Endothelial cell of umbilical vein (primary cell): ENCODE measurements around the gene SGSM2.

Source experiments
- EZH2 ChIP-seq: IDR thresholded peaks from 2 replicates; pipeline ENCODE4 v1.6.1; 2012; ENCODE audit warnings: borderline replicate concordance, low read depth, mild to moderate bottlenecking, moderate library complexity, low read length, inconsistent platforms; ENCODE audit not compliant: severe bottlenecking
- POLR2A ChIP-seq: IDR thresholded peaks from 2 replicates; pipeline ENCODE4 v1.6.1; 2012; ENCODE audit warnings: low read depth, mild to moderate bottlenecking, control low read depth, low read length
- TF ChIP-seq, protein P1 (sequence below), 2 donors: IDR thresholded peaks; 1 replicate in 1 of 2; 2 replicates in 1 of 2; pipeline ENCODE4 v1.5.1; 2011; ENCODE audit warnings: low read length in 2 of 2, mild to moderate bottlenecking in 2 of 2, moderate library complexity in 2 of 2, control low read depth in 1 of 2, inconsistent platforms in 1 of 2, low read depth in 1 of 2; ENCODE audit not compliant: insufficient read depth in 1 of 2; ENCODE audit errors: extremely low read depth in 1 of 2

DNA sequence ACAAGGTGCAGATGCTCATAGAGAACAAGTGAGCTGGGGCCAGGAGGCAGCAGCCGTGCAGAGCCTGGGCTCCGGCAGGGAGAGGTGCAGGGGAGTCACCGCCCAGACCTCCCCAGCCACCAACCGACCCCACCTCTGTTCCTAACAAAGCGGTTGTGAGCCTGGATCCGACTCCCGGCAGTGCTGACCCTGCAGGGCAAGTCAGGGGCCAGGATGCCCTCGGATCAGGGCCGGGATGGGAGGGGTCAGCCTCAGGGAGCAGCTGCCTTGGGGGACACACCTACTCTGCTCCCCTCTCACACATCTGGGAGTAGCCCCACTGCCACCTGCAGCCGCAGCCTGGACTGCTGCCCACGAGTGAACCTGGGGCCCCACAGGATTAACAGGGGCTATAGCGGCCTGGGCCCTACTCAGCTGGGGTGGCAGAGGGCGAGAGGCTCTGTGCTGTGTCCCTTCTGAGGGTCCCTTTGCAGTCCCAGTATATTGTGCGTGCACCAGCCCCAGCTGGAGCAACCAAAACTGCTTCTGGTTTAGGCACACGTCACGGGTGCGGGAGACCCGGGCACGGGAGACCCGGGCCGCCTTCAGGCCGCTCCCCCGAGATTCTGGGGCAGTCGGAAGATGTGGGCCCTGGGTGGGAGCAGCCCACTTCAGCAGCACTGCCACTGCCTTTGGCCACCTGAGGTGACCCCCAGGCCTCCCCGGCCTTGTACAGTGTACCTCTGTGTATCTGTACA lies 42.4 kb downstream of the SGSM2 start:
- TF ChIP-seq POLR2A (no peak), EZH2 (no peak)
- TF ChIP-seq, protein P1, sequence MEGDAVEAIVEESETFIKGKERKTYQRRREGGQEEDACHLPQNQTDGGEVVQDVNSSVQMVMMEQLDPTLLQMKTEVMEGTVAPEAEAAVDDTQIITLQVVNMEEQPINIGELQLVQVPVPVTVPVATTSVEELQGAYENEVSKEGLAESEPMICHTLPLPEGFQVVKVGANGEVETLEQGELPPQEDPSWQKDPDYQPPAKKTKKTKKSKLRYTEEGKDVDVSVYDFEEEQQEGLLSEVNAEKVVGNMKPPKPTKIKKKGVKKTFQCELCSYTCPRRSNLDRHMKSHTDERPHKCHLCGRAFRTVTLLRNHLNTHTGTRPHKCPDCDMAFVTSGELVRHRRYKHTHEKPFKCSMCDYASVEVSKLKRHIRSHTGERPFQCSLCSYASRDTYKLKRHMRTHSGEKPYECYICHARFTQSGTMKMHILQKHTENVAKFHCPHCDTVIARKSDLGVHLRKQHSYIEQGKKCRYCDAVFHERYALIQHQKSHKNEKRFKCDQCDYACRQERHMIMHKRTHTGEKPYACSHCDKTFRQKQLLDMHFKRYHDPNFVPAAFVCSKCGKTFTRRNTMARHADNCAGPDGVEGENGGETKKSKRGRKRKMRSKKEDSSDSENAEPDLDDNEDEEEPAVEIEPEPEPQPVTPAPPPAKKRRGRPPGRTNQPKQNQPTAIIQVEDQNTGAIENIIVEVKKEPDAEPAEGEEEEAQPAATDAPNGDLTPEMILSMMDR (IDR thresholded peaks at IDR 0.05; ENCODE audit: extremely low read depth in 1 of 2, insufficient read depth in 1 of 2, low read depth in 1 of 2, low read length in 2 of 2), result no peak
